Measurements from ENCODE around the gene C1QTNF3.

The C1QTNF3 gene

GRCh38 chr5:33985447-33985846 lies 57.6 kb downstream of the C1QTNF3 start:
- no peak for ATAC-seq (ENCODE audit: low read depth)
- H3K4me1 ChIP-seq (ENCODE audit: insufficient read depth, poor library complexity, severe bottlenecking): no peaks in the 10 kb centered on the region
- peaks cover 6% of the 10 kb centered on the region; the same call in 1 of the 2 replicates for H3K36me3 ChIP-seq (ENCODE audit: low read depth)
- TF ChIP-seq, protein P1, sequence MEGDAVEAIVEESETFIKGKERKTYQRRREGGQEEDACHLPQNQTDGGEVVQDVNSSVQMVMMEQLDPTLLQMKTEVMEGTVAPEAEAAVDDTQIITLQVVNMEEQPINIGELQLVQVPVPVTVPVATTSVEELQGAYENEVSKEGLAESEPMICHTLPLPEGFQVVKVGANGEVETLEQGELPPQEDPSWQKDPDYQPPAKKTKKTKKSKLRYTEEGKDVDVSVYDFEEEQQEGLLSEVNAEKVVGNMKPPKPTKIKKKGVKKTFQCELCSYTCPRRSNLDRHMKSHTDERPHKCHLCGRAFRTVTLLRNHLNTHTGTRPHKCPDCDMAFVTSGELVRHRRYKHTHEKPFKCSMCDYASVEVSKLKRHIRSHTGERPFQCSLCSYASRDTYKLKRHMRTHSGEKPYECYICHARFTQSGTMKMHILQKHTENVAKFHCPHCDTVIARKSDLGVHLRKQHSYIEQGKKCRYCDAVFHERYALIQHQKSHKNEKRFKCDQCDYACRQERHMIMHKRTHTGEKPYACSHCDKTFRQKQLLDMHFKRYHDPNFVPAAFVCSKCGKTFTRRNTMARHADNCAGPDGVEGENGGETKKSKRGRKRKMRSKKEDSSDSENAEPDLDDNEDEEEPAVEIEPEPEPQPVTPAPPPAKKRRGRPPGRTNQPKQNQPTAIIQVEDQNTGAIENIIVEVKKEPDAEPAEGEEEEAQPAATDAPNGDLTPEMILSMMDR (IDR thresholded peaks at IDR 0.05; ENCODE audit: poor library complexity, severe bottlenecking): no peak
- no peaks in the 10 kb centered on the region for H3K27me3 ChIP-seq (ENCODE audit: insufficient read depth, poor library complexity, severe bottlenecking)
- H3K4me3 ChIP-seq (ENCODE audit: severe bottlenecking): no peak overlapping the region
- no peak overlapping the region for H3K27ac ChIP-seq (ENCODE audit: poor library complexity, severe bottlenecking)
- no peaks in the 10 kb centered on the region for H3K9me3 ChIP-seq (ENCODE audit: severe bottlenecking)
- no peak for DNase-seq (ENCODE audit: low spot score)

GRCh38 chr5:33984671-33985124 lies 58.3 kb downstream of the C1QTNF3 start, which contains the start of gene SLC45A2:
SLC45A2 (minus strand) TSS chr5:33984693; CDS start chr5:33984583, 110 bp downstream.
- no peaks in the 10 kb centered on the region for H3K4me1 ChIP-seq (ENCODE audit: insufficient read depth, poor library complexity, severe bottlenecking)
- H3K36me3 ChIP-seq (ENCODE audit: low read depth): peaks cover 6% of the 10 kb centered on the region; the same call in 1 of the 2 replicates
- H3K27ac ChIP-seq (ENCODE audit: poor library complexity, severe bottlenecking): no peak within 1 kb of the TSS
- H3K4me3 ChIP-seq (ENCODE audit: severe bottlenecking): no peak within 1 kb of the TSS
- H3K9me3 ChIP-seq (ENCODE audit: severe bottlenecking): no peaks in the 10 kb centered on the region
- H3K27me3 ChIP-seq (ENCODE audit: insufficient read depth, poor library complexity, severe bottlenecking): no peaks in the 10 kb centered on the region
- TF ChIP-seq, protein P1 (IDR thresholded peaks at IDR 0.05; ENCODE audit: poor library complexity, severe bottlenecking): no peak
- ATAC-seq (ENCODE audit: low read depth): no peak
- no peak for DNase-seq (ENCODE audit: low spot score)

- Histone ChIP-seq H3K4me3 (ENCODE audit: severe bottlenecking) (no peak overlapping the region), H3K27ac (ENCODE audit: poor library complexity, severe bottlenecking) (no peak overlapping the region), H3K4me1 (ENCODE audit: insufficient read depth, poor library complexity, severe bottlenecking) (no peaks in the 10 kb centered on the region), H3K27me3 (ENCODE audit: insufficient read depth, poor library complexity, severe bottlenecking) (no peaks in the 10 kb centered on the region), H3K36me3 (ENCODE audit: low read depth) (peaks cover 6% of the 10 kb centered on the region; the same call in 1 of the 2 replicates), H3K9me3 (ENCODE audit: severe bottlenecking) (no peaks in the 10 kb centered on the region)
- ATAC-seq (ENCODE audit: low read depth) (no peak), DNase-seq (ENCODE audit: low spot score) (no peak)
- TF ChIP-seq, protein P1 (IDR thresholded peaks at IDR 0.05; ENCODE audit: poor library complexity, severe bottlenecking): no peak
Observed at GRCh38 chr5:33984178-33984577, 58.8 kb downstream of the C1QTNF3 start.

GRCh38 chr5:33981408-33982162 lies 61.4 kb downstream of the C1QTNF3 start:
- H3K9me3 ChIP-seq (ENCODE audit: severe bottlenecking): no peaks in the 10 kb centered on the region
- no peak overlapping the region for H3K27ac ChIP-seq (ENCODE audit: poor library complexity, severe bottlenecking)
- no peaks in the 10 kb centered on the region for H3K36me3 ChIP-seq (ENCODE audit: low read depth)
- no peaks in the 10 kb centered on the region for H3K27me3 ChIP-seq (ENCODE audit: insufficient read depth, poor library complexity, severe bottlenecking)
- DNase-seq (ENCODE audit: low spot score) (no peak), ATAC-seq (ENCODE audit: low read depth) (no peak)
- TF ChIP-seq, protein P1 (IDR thresholded peaks at IDR 0.05; ENCODE audit: poor library complexity, severe bottlenecking): no peak
- H3K4me3 ChIP-seq (ENCODE audit: severe bottlenecking): no peak overlapping the region
- H3K4me1 ChIP-seq (ENCODE audit: insufficient read depth, poor library complexity, severe bottlenecking): no peaks in the 10 kb centered on the region

GRCh38 chr5:33980030-33980429 lies 63.0 kb downstream of the C1QTNF3 start:
- no peaks in the 10 kb centered on the region for H3K36me3 ChIP-seq (ENCODE audit: low read depth)
- no peak for ATAC-seq (ENCODE audit: low read depth)

More at GRCh38 chr5:33980030-33980429, 63.0 kb downstream of the C1QTNF3 start:
- H3K27me3 ChIP-seq (ENCODE audit: insufficient read depth, poor library complexity, severe bottlenecking): no peaks in the 10 kb centered on the region
- H3K9me3 ChIP-seq (ENCODE audit: severe bottlenecking): no peaks in the 10 kb centered on the region
- no peak overlapping the region for H3K27ac ChIP-seq (ENCODE audit: poor library complexity, severe bottlenecking)
- TF ChIP-seq, protein P1 (IDR thresholded peaks at IDR 0.05; ENCODE audit: poor library complexity, severe bottlenecking): no peak
- no peak for DNase-seq (ENCODE audit: low spot score)
- no peak overlapping the region for H3K4me3 ChIP-seq (ENCODE audit: severe bottlenecking)
- no peaks in the 10 kb centered on the region for H3K4me1 ChIP-seq (ENCODE audit: insufficient read depth, poor library complexity, severe bottlenecking)

Data from RWPE2 (cell line).